PC-9 (cell line): Measurements from ENCODE around the gene ENTREP3.

Experiments used
- EZH2 ChIP-seq: fragments of 200-600 bp; sonication (generic); IDR thresholded peaks from 2 replicates; pipeline ENCODE4 v1.8.0; 2017; ENCODE audit warnings: antibody characterized with exemption, low read depth
- TF ChIP-seq, protein P1 (sequence below): fragments of 200-600 bp; sonication (generic); conservative IDR thresholded peaks from 2 replicates; pipeline ENCODE4 v1.6.1; 2017; ENCODE audit warnings: mixed run types, antibody characterized with exemption, mild to moderate bottlenecking, moderate library complexity

DNA sequence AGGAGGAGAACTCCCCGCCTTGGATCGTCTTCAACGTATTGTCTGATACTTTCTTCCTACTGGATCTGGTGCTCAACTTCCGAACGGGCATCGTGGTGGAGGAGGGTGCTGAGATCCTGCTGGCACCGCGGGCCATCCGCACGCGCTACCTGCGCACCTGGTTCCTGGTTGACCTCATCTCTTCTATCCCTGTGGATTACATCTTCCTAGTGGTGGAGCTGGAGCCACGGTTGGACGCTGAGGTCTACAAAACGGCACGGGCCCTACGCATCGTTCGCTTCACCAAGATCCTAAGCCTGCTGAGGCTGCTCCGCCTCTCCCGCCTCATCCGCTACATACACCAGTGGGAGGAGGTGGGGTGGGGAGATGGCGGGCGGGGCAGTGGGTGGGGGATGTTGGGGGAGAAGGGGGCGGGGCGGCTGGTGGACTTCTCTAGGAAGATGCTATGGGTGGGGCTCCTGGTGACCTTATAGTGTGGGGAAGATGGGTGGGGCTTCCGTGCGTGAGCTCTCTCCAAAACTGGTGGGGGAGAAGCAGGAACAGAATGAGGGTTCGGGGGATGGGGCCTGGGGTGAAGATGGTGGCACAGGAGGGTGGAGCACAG, 27.3 kb upstream of the ENTREP3 start:
- TF ChIP-seq, protein P1, sequence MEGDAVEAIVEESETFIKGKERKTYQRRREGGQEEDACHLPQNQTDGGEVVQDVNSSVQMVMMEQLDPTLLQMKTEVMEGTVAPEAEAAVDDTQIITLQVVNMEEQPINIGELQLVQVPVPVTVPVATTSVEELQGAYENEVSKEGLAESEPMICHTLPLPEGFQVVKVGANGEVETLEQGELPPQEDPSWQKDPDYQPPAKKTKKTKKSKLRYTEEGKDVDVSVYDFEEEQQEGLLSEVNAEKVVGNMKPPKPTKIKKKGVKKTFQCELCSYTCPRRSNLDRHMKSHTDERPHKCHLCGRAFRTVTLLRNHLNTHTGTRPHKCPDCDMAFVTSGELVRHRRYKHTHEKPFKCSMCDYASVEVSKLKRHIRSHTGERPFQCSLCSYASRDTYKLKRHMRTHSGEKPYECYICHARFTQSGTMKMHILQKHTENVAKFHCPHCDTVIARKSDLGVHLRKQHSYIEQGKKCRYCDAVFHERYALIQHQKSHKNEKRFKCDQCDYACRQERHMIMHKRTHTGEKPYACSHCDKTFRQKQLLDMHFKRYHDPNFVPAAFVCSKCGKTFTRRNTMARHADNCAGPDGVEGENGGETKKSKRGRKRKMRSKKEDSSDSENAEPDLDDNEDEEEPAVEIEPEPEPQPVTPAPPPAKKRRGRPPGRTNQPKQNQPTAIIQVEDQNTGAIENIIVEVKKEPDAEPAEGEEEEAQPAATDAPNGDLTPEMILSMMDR = no peak
- no peak for TF ChIP-seq EZH2
